NCI-H2107 treated with DMSO at 0.1 percent for 48 hours (cell line): ENCODE results near the gene SCYGR5.
"Not testable (repeated sequence)": the region's sequence is repeated elsewhere in the genome, so short reads cannot be mapped to it uniquely, and the experiment has no call there.

Experiments used
- DNase-seq: peaks from one replicate; lab custom pipeline; 2025; ENCODE audit not compliant: unreplicated experiment; lab: John Stamatoyannopoulos, UW

Gene SCYGR5

DNA sequence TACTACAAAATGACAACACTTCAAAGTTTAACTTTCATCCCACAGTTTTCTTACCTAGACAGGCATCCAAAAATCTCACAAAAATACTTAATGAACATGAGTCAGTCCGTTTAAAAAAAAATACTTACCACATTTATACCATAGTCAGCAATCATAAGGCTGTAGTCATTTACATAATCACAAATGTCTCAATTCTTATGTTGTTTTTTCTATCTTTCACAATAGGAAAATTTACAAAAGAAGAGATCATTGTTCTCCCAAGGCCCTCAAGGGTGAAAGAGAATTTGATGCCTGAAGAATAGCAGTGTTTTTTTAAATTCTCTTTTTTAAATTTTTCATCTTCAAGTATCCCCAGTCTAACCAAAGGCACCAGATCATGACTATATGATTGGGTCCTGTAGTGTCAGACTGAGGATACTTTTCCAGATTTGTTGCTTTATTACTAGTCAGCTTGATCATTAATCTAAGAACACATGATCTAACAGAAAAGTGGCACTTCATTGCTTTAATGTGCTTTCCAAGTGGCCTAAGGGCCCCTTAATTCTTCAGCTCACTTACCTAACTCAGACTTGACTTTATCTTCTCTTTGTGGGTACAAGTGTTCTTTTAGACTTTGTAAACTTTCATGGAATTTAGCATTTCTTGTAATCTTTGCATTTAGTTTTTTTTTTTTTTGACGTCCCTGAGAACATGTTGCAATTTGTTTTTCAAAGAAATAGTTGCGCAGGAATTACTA, 4.7 kb downstream of the SCYGR5 start:
- no peak for DNase-seq

DNA sequence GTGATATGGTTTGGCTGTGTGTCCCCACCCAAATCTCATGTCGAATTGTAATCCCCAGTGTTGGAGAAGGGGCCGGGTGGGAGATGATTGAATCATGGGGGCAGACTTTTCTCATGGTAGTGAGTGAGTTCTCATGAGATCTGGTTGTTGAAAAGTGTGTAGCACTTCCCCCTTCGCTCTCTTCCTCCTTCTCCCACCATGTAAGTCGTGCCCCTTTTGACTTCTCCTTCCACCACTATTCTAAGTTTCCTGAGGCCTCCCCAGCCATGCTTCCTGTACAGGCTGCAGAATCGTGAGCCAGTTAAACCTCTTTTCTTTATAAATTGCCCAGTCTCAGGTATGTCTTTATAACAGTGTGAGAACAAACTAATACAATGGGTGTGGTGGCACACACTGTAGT, 7.0 kb downstream of the SCYGR5 start:
- DNase-seq: not testable (repeated sequence)

DNA sequence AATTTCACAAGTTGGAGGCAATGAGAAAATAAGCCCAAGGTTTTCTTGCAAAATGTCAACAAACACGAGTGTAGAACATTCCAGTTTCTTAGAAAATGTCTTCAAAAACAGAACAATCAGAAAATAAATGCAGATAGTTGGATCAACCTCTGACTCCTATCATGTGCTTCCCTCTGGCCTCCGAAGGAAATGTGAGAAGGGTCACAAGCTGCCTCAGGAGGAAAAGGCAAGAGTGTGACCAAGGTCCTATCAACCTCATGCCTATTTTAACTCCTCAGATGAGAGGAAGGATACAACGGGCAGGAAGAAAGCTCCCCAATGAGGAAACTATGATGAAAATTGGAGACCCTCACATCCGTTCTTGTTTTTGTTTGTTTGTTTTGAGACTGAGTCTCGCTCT, 7.9 kb downstream of the SCYGR5 start:
- no peak for DNase-seq

DNA sequence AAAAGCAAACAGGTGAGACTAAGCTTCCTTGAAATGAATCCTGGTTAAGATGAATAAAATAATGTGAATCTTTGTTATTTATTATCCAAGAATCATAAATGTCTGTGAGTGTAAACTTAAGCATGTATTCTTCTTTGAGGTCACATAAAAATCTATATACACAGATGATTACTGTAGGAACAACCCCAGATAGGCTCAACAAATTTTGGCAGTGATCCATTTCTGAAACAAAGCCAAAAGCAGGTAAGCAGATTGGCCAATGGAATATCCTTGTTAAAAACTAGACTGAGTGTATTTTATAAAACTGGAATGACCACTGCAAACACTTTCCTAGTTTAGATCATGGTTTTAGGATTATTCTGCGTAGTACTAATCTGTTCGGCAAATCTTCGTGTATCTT, 11.3 kb downstream of the SCYGR5 start:
- DNase-seq: no peak

DNA sequence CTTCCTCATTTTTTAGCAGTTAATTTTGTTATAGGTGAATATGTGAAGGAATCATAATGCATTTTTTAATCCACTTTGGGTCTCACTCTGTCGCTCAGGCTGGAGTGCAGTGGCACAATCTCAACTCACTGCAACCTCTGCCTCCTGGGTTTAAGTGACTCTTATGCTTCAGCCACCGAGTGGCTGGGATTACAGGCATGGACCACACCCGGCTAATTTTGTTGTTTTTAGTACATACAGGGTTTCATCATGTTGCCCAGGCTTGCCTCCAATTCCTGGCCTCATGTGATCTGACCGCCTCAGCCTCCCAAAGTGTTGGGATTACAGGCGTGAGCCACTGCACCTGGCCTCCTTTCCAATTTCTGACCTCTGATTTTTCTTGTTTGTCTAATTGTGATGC, 17.7 kb downstream of the SCYGR5 start:
- no peak for DNase-seq

DNA sequence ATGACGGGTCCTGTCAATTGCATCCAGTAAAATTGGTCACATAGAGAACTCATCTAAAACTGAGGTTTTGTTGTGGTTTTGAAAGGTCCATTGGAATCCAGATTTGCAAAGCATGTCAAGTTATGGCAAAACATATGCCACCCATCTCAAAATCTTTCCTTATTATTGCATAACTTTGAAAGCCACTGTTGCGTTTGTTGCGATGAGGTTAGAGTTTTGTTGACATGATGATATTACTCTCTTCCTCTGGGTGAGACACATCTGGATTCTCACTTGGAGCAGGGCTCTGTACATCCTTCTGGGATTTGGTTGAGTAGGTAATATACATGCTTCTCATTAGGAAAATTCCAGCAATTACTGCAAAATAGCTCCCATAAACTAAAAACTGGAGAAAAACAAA, 20.6 kb downstream of the SCYGR5 start:
- DNase-seq: no peak

DNA sequence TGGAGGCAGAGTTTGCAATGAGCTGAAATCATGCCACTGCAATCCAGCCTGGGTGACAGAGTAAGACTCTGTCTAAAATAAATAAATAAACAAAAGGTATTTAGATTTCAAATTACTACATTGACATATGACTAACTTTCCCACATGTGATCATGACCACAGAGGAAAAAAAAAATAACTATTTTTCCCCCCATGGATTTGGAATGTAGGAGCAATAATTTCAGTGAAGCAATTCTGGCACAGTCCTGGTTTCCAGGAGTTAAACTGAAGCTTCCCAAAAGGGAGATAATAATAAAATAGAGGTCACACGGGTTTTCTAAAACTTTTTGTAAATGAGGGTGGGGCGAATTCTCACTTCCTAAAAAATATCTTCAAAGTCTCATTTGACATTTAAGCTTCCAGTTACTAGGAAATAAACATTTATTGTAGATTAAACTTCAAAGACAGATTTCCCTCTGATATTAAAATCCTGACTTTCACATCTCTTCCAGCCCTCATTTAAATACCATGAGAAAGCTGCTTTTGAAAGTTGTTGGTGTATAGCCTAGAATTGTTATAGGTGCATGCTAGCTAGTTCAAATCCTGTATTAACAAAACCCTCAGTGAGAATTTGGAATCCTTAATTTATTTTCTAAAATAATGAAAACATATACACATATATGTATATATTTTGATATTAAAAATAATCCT, 30.5 kb downstream of the SCYGR5 start:
- DNase-seq: no peak

DNA sequence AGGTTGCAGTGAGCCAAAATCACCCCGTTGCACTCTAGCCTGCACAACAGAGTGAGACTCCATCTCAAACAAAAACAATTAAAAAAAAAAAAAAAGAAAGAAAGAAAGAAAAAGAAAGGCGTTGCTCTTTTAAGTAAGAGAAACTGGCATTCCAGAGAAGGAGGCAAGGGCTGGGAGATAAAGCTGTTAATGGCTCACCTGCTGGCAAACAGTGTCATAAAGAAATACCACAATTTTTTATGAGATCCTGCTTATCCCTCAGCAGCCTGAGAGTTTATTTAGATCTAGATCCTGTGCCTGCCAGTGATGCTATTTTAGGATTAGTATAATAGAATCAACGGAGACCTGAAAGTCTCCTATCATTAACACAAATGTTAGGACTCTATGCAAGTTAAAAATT, 35.0 kb downstream of the SCYGR5 start:
- DNase-seq: no peak

DNA sequence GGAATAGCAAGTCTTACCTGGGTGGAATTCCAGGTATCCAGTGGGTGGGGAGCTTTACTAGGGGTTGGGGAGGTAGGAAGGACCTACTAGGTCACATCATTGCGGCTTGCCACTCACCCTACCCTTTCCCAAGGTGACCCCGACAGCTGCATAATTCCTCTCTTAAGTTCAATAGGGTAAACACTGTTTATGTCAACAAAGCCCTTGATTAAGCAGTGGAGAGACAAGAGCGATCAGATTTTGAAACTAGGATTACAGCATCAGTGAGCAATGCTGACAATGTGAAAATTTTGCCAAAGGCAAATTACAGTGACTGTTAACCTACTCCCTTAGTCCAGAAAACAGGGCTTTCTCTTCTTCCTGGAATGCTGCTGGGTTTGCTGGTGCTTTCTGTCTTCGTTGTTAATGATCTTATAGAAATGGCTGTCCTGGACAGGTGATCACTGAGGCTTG, 36.7 kb downstream of the SCYGR5 start:
- no peak for DNase-seq

DNA sequence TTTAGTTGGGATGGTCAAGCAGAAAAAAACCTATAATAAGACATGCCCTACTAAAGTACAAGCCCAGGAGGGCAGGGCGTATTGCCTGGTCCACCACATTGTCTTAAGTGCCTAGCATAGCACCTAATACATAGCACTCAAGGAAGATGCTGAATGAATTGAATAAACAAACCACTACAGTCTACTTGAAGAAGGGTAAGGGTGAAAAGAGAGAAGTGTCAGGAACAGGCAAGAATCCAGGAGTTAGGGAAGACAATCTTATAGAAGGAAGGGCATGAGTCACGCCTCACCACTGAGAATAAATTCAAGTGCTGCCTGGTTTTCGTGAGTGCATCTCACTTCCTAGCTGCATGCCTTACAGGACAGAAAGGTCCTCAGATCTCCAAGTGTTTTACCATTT, 37.4 kb downstream of the SCYGR5 start:
- no peak for DNase-seq

DNA sequence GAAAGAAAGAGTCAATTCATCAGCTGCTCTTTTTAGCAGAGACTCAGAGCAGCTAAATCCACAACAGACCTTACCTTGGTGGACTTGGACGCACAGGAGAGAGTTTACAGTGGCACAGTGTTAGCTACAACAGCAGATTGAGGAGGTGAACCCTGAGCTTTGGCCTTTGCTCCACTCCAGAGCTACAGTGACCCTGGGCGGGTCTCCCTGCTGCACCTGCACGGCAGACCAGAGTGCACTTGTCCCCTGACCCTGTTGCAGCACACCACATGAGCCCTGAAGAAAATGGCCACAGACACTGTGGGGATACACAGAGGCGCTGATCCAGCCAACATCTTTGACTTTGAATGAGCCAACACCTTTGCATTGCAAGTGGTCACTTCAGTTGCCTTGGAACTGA, 40.3 kb downstream of the SCYGR5 start:
- DNase-seq: no peak

DNA sequence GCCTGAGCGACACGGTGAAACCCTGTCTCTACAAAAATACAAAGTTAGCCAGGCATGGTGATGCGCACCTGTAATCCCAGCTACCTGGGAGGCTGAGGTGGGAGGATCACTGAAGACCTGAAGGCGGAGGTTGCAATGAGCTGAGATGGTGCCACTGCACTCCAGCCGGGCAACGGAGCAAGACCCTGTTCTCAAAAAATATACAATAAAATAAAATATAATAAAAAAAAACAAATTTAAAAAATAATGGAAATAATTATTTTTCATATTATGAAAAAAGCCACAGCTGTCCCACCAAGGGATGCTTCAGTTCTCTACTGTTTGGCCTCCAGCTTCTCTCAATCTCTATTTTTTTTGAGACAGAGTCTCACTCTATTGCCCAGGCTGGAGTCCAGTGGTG, 40.8 kb downstream of the SCYGR5 start:
- no peak for DNase-seq

DNA sequence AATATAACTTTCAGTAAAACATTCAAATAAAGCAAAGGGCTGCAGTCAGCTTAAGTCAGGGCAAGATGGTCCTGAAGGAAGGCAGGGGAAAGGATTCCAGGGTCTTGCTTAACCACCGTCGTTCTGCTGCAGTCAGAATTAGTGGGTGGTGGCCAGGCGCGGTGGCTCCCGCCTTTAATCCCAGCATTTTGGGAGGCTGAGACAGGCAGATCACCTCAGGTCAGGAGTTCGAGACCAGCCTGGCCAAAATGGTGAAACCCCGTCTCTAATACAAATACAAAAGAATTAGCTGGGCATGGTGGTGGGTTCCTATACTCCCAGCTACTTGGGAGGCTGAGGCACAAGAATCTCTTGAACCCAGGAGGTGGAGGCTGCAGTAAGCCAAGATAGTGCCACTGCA, 44.4 kb downstream of the SCYGR5 start:
- DNase-seq: no peak

DNA sequence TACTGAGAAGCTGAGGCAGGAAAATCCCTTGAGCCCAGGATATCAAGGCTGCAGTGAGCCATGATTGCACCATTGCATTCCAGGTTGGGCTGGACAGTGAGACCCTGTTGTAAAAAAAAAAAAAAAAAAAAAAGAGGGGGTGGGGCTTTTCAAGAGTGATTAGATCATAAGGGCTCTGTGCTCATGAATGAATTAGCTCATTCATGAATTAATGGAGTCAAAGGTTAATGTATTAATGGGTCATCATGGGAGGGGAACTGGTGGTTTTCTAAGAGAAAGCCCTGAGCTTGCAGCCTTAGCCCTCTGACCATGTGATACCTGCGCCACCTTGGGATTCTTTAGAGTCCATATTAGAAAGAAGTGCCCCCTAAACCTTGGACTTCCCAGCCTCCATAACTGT, 46.7 kb downstream of the SCYGR5 start:
- no peak for DNase-seq

DNA sequence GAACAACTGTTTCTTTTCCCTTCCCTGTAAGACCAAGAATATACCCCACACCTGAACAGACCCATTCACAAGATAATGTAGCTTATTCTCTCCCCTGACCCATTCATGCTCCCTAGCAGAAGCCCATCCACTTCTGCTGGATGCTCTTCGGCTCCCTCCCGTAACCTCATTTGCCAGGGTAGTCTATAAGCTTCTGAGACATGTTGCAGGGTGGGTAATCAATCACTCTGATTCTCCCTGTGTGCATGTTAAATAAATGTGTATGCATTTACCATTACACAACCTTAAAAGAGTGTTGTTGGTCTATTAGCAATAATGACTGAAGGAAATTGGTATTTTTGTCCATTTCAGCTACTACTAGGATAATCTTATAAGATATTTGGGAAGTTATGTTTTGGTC, 49.9 kb downstream of the SCYGR5 start:
- DNase-seq: no peak
